A204.1 (cell line): ENCODE data around the gene PCBP3.
"Not testable (repeated sequence)": the region's sequence is repeated elsewhere in the genome, so short reads cannot be mapped to it uniquely, and the experiment has no call there.

Experiments used
- FAIRE-seq: peaks from 2 replicates; lab custom pipeline; 2012; peaks lifted over from hg19 to GRCh38; lab: Jason Lieb, UNC

Gene PCBP3

GRCh38 chr21:45948576-45949141 lies 305.1 kb downstream of the PCBP3 start:
- no peak for FAIRE-seq

GRCh38 chr21:45949928-45950739 lies 306.6 kb downstream of the PCBP3 start:
- FAIRE-seq, result no peak

- no peak for FAIRE-seq
Observed at GRCh38 chr21:45950740-45951515, 307.4 kb downstream of the PCBP3 start.

DNA sequence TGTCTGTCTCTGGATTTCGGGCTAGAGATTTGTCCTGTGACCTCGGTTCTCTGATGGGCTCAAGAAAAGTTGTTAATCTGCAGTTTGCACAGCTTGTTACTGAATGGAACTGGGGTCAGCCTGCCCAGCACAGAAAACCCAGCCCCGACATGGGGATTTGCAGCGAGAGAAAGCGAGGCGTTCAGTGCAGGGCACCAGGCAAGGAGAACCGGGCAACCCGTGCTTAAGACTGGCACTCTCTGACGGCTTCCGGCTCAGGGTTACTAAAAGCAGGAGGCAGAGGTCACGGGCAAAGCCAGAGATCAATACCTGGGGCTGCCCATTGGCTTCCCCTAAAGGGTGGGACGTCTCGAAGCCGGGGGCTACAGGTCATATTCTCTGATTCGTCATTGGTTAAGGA lies 308.2 kb downstream of the PCBP3 start:
- FAIRE-seq, result no peak

DNA sequence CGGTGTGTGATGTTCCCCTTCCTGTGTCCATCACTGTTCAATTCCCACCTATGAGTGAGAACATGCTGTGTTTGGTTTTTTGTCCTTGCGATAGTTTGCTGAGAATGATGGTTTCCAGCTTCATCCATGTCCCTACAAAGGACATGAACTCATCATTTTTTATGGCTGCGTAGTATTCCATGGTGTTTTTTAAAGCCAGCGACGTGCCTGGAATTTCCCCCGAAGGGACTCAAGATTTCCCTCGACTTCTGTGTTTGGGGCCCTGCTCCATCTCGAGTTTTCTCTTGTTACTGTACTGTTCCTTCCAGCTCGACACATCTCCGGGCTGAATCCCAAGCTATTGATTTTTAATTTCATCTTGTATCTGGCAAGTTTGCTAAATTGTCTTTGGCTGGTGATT lies 309.0 kb downstream of the PCBP3 start:
- not testable (repeated sequence) for FAIRE-seq

- no peak for FAIRE-seq
Observed at GRCh38 chr21:45952974-45953373, 309.4 kb downstream of the PCBP3 start.

DNA sequence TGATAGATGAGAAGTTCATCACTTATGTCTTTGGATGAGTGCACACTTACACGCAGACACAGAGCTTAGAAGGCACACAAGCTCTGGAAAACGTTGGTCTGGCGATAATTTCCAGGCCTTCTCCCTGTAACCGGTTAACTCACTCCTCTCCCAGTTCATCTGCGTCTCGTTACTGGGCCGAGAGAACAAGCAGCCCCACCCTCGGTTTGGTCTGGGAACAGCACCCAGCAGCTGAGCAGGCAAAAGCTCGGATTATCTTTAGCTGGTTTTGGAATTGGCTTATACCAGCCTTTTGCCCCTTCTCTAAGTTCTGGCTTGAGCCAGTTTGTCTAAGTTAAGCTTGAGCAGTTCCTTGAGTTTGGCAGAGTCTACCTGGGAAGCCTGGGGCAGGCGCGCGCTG lies 310.7 kb downstream of the PCBP3 start:
- FAIRE-seq, result no peak

DNA sequence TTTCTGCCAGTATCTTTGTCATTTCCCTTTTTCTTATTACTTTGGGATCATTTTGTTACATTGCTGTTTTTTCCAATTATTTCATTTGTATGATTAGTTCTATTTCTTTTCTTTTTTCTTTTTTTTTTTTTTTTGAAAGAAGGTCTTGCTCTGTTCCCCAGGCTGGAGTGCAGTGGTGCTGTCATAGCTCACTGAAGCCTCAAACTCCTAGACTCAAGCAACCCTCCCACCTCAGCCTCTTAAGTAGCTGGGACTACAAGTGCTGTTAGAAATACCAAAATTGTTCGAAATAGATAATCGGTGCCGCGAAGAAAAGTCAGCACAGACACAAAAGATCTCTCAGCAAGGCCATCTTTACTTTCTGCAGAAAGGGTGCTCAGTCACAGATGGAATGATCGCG lies 311.4 kb downstream of the PCBP3 start:
- FAIRE-seq, result no peak

DNA sequence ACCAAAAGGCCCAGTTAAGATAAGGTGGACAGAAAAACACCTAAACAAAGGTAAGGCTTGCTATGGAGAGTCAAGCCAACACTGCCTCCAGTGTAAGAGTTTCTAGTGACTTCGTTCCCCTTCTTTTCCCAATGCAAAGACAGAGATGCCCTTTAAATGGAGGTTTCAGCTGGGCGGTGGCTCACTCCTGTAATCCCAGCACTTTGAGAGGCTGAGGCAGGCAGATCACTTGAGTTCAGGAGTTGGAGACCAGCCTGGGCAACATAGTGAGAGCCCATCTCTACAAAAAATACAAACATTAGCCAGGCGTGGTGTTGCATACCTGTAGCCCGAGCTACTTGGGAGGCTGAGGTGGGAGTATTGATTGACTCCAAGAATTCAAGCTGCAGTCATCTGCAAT lies 314.0 kb downstream of the PCBP3 start:
- no peak for FAIRE-seq

- no peak for FAIRE-seq
Observed at GRCh38 chr21:45957981-45958600, 314.6 kb downstream of the PCBP3 start.

GRCh38 chr21:45959182-45959581 lies 315.7 kb downstream of the PCBP3 start:
- FAIRE-seq, result no peak

DNA sequence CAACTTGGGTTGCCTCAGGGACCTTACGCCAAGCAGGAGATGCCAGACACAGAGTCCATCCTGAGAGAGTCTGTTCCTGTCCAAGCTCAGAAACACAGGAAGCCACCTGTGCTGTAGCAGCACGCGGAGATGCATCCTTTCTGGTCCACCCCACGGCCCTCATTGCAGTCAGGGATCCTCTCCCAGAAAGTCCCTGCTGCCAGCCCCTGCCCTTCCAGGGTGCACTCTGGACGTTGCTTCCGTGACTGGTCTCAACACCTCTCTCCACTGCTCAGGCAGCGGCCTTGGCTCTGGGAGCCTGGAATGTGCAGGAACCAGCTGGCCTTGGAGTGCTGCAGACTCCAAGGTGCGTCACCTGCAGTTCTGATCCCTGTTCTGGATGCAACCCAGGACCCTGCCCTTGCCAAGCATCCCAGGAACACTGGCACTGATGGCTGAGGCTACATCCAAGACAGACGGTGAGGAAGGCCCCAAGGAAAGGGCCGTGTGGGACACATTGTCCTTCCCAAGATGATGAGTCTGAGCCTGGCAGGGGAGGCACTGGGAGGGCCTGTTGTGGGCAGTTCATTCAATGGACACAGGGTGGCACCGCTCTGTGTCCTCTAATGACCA lies 316.4 kb downstream of the PCBP3 start:
- no peak for FAIRE-seq

- not testable (repeated sequence) for FAIRE-seq
Observed at GRCh38 chr21:45961408-45961807, 317.9 kb downstream of the PCBP3 start.

- FAIRE-seq, result no peak
Observed at GRCh38 chr21:45962531-45963231, 319.2 kb downstream of the PCBP3 start.

GRCh38 chr21:45963232-45963570 lies 319.7 kb downstream of the PCBP3 start:
- no peak for FAIRE-seq

- FAIRE-seq, result no peak
Observed at GRCh38 chr21:45964649-45965048, 321.1 kb downstream of the PCBP3 start.

- no peak for FAIRE-seq
Observed at GRCh38 chr21:45965084-45965809, 321.7 kb downstream of the PCBP3 start.

- FAIRE-seq, result no peak
Observed at GRCh38 chr21:45966791-45967394, 323.4 kb downstream of the PCBP3 start.

- no peak for FAIRE-seq
Observed at GRCh38 chr21:45969921-45970673, 326.6 kb downstream of the PCBP3 start.
